Measurements from ENCODE around the gene IKZF3. TPM values are rescaled to one million over a fixed set of nuclear protein-coding genes. Genes with fewer than 3 reads are reported as not detected.

IKZF3 gene
- polyA plus RNA-seq, 1 donor (not counting 4 experiments of a cell fraction or from before 2014, with no cell fraction given) = not detected

GRCh38 chr17:39759204-39759603, 104.9 kb downstream of the IKZF3 start:
- no peak for TF ChIP-seq EZH2 (IDR thresholded peaks at IDR 0.05; ENCODE audit: low read length)
- TF ChIP-seq CTCF (optimal IDR thresholded peaks at IDR 0.05 in 1 of 3, IDR thresholded peaks at IDR 0.05 in 1 of 3, conservative IDR thresholded peaks at IDR 0.05 in 1 of 3; ENCODE audit: extremely low read depth in 1 of 3, insufficient read depth in 2 of 3, low read length in 3 of 3) = no peak
- no peak overlapping the region for H3K4me3 ChIP-seq (ENCODE audit: control insufficient read depth in 2 of 3, extremely low read depth in 1 of 3, insufficient read depth in 2 of 3, low read depth in 1 of 3, low read length in 3 of 3)
- H4K20me1 ChIP-seq (ENCODE audit: control insufficient read depth, extremely low read depth, insufficient read depth, low read length) = no peaks in the 10 kb centered on the region
- no peaks in the 10 kb centered on the region for H3K9me3 ChIP-seq (ENCODE audit: control insufficient read depth, low read depth, low read length)
- dilution Hi-C loops (cut with MboI; ENCODE audit: extremely low pct_ligation_motif_present, low sequenced_read_pairs) = no loop called here
- H3K4me1 ChIP-seq (ENCODE audit: control insufficient read depth, extremely low read depth, insufficient read depth, low read length) = peaks cover 6% of the 10 kb centered on the region
- H3K27me3 ChIP-seq (ENCODE audit: control insufficient read depth, extremely low read depth, insufficient read depth, low read length) = peaks cover 74% of the 10 kb centered on the region
- DNase-seq (ENCODE audit: low read depth, low spot score) (no peak), FAIRE-seq (no peak)
- H2AFZ ChIP-seq (ENCODE audit: control insufficient read depth, low read length) = no peak overlapping the region
- H3K27ac ChIP-seq (ENCODE audit: control insufficient read depth, insufficient read depth, low read length) = no peak overlapping the region
- no peaks in the 10 kb centered on the region for H3K79me2 ChIP-seq (ENCODE audit: control insufficient read depth, insufficient read depth, low read length)
- H3K4me2 ChIP-seq (ENCODE audit: control insufficient read depth, extremely low read depth, insufficient read depth, low read depth, low read length) = no peak overlapping the region
- no peaks in the 10 kb centered on the region for H3K9me1 ChIP-seq (ENCODE audit: control insufficient read depth, extremely low read depth, insufficient read depth, low read length)
- H3K36me3 ChIP-seq (ENCODE audit: control insufficient read depth in 2 of 2, extremely low read depth in 1 of 2, insufficient read depth in 2 of 2, low read length in 2 of 2) = no peaks in the 10 kb centered on the region
- H3K9ac ChIP-seq (ENCODE audit: control insufficient read depth, extremely low read depth, insufficient read depth, low read length) = no peak overlapping the region

- peaks cover 5% of the 10 kb centered on the region for H3K4me1 ChIP-seq (ENCODE audit: control insufficient read depth, extremely low read depth, insufficient read depth, low read length)
- no peak overlapping the region for H3K9ac ChIP-seq (ENCODE audit: control insufficient read depth, extremely low read depth, insufficient read depth, low read length)
- dilution Hi-C loops (cut with MboI; ENCODE audit: extremely low pct_ligation_motif_present, low sequenced_read_pairs) = no loop called here
- no peak for FAIRE-seq
- H3K4me3 ChIP-seq (ENCODE audit: control insufficient read depth in 2 of 3, extremely low read depth in 1 of 3, insufficient read depth in 2 of 3, low read depth in 1 of 3, low read length in 3 of 3) = no peak overlapping the region
- no peak for DNase-seq (ENCODE audit: low read depth, low spot score)
- H3K36me3 ChIP-seq (ENCODE audit: control insufficient read depth in 2 of 2, extremely low read depth in 1 of 2, insufficient read depth in 2 of 2, low read length in 2 of 2) = no peaks in the 10 kb centered on the region
- H3K4me2 ChIP-seq (ENCODE audit: control insufficient read depth, extremely low read depth, insufficient read depth, low read depth, low read length) = no peak overlapping the region
- no peaks in the 10 kb centered on the region for H3K9me1 ChIP-seq (ENCODE audit: control insufficient read depth, extremely low read depth, insufficient read depth, low read length)
- no peaks in the 10 kb centered on the region for H3K9me3 ChIP-seq (ENCODE audit: control insufficient read depth, low read depth, low read length)
- H3K79me2 ChIP-seq (ENCODE audit: control insufficient read depth, insufficient read depth, low read length) = no peaks in the 10 kb centered on the region
- no peaks in the 10 kb centered on the region for H4K20me1 ChIP-seq (ENCODE audit: control insufficient read depth, extremely low read depth, insufficient read depth, low read length)
- no peak overlapping the region for H3K27ac ChIP-seq (ENCODE audit: control insufficient read depth, insufficient read depth, low read length)
- H3K27me3 ChIP-seq (ENCODE audit: control insufficient read depth, extremely low read depth, insufficient read depth, low read length) = peaks cover 73% of the 10 kb centered on the region
- peak; percentile 44 for TF ChIP-seq EZH2 (IDR thresholded peaks at IDR 0.05; ENCODE audit: low read length)
- no peak for TF ChIP-seq CTCF (optimal IDR thresholded peaks at IDR 0.05 in 1 of 3, IDR thresholded peaks at IDR 0.05 in 1 of 3, conservative IDR thresholded peaks at IDR 0.05 in 1 of 3; ENCODE audit: extremely low read depth in 1 of 3, insufficient read depth in 2 of 3, low read length in 3 of 3)
- H2AFZ ChIP-seq (ENCODE audit: control insufficient read depth, low read length) = no peak overlapping the region
Observed at GRCh38 chr17:39757931-39758873, 105.9 kb downstream of the IKZF3 start.

All from keratinocyte (primary cell).